HG02759 (cell line): ENCODE measurements around the gene RAP2A.
A peak's percentile ranks its signal among the peaks of the same experiment; 100 is the strongest.

Source experiments
- ATAC-seq: cut with Tn5 transposase; IDR thresholded peaks from one replicate; pipeline ENCODE4 v1.9.1; 2021; ENCODE audit warnings: mild to moderate bottlenecking, moderate library complexity; ENCODE audit not compliant: unreplicated experiment

RAP2A gene

DNA sequence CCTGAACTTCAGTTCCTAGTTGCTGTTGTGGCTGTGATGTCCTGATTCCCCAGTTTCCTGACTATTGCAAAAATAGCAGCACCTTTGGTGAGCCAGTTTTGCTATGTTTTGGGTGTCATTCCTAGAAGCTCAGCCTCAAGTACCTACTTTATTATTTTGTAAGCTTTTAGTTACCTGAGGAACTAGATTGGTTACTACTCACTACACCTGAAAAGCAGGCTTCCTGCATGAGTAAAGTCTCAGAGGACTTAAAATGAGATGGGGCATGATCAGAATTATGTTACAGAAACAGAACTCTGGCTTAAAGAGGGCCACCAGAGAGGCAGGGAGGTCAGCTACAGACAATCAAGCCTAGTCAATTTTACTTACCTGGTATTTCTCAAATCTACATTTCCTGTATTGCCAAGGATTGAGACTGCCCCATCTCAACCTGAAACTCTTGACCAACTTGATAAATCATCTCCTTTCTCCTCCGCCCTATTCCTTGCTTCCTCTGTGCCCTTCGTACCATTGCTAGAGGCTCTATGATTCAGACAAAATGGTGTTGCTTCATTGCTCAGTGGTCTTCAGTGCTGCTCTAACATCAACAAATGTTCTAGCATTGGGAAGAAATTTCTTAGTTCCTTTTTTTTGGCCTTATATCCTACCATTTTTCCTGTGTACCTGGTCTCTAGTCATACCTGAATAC is 58.9 kb downstream of the RAP2A start:
- no peak for ATAC-seq

DNA sequence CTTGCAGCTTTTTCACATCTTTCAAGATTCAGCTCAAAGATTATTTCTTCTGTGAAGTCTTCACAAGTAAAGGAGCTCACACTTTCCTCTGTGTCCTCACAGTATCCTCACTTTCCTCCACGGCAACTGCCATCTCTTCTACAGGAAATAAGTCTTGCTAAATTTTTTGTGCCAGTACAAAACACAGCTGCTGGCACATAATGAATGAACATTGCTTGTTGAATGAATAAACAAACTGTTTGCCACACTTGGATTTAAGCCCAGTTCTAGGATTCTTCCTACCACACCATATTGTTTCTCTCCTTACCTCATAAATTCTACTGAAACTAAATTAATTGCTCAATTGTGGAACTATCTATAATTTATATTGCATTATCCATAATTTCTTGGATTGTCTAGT is 59.5 kb downstream of the RAP2A start:
- no peak for ATAC-seq

DNA sequence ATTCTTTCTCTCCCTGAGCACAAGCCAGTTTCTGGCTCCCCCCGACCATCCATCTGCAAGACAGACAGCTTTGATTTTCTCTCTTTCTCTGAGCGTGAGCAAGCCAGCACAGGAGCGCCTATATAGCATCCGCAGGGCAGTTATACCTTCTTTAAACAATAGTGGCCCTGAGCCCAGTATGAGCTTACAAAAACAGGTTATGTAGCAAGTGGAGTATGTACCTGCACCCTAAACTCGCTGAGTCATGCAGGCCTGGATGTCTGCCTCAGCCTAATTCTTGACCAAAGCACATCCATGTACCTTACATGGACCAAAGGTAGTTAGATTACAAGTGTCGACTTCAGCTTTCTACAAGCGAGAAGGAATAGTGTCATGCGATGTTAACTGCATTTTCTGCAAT is 61.7 kb downstream of the RAP2A start:
- ATAC-seq = no peak

DNA sequence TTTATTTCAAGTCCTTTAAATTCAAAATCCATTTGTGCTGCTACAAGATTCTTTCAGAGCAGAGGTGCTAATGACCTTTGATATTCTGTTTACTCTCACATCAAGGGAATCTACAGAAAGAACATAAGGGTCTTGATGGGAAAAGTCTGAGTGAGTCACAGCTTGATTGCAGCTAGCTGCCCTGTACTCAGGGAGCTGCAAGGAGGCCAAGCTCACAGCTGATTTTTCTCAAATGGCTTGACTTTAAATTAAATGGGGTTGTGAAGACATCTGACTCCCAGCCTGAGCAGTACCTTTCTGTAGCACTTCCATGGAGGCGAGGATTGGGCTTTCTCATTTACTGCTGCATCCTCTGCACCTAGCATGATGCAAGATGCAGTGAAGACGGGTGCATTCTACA is 62.5 kb downstream of the RAP2A start:
- no peak for ATAC-seq

DNA sequence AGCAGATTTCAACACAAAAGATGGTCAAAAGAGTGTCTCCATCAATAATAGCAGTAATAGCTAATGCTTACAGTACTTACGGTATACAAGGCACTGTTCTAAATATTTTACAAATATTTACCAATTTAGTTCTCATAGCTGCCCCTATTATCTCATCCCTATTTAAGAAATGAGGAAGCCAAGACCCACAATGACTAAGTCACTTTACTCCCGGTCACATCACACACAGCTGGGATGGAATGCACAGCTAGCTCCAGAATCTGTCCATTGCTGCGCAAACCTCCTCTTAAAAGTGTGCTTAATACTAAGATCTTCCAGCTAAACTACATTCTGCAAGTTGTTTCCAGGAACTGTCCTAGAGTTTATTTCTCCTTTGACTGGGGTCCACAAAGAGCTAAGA is 63.4 kb downstream of the RAP2A start:
- no peak for ATAC-seq

DNA sequence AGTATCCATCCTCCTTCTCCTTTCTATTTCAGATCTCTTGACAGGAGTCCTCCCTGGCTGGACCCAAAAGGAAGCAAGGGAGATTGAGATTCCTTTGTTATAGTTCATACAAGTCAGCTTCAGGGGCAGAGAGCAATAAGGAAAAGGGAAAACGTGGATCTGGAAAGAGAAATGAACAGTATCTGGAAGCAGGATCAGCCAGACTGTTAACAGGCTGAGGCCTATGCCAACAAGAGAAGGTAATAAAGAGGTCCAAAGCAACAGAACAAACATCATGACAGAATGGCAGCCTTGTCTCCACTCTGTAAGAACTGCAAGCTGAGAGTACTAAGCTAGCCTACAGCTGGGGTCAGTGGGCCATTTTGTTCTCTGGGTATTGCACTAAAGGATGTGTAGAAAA is 64.5 kb downstream of the RAP2A start:
- no peak for ATAC-seq

DNA sequence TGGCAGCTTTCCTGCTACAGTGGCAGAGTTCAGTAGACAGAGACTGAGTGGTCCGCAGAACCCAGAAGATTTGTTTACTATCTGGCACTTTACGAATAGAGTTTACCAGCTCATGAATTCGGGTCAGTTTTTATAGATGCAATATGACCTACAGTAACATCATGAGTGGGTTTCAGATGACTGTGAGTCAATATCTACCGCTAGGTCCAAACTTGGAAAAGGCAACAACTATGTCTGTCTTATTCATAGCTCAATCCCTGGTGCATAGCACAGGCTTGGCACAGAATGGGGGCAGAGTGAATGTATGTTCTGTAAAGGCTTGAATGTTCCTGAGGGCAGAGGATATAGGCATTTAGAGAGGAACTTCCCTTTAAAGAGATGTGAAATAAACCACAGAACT is 65.2 kb downstream of the RAP2A start:
- no peak for ATAC-seq

DNA sequence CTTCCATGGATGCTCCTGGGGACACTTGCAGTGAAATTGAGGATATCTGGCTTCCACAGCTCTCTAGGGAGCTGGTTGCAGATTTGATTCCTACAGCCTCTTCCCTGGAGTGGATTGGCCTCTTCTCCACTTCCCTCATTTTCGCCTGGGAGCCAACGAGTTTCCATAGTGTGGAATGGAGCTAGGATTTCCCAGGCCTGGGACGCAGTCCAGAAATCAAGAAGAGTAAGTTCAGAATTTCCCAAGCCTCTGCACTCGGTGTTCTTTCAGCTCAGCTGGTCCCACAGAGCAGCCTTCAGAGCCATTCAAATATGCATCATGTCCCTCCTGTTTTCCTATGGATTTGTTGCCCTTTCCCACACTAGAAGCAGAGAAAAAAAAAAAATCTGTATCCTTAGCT is 68.2 kb downstream of the RAP2A start:
- no peak for ATAC-seq

DNA sequence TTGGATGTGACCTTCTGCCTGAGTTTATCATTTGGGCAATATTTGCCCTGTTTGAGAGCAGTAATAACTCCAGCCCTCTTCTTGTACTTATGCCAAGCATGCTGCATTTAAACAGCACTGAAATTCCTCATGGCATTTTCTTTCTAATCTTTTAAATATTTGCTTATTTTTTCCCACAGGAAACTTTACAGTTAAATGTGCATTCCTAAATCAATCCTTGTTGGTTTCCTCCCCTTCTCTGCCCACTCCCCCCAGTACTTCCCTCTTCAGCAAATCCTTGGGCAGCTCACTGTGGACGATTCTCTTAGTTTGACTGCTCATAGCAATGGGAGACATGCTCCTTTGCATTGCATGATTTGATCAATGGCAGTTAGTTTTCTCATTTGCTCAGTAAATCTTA is 68.7 kb downstream of the RAP2A start:
- no peak for ATAC-seq

DNA sequence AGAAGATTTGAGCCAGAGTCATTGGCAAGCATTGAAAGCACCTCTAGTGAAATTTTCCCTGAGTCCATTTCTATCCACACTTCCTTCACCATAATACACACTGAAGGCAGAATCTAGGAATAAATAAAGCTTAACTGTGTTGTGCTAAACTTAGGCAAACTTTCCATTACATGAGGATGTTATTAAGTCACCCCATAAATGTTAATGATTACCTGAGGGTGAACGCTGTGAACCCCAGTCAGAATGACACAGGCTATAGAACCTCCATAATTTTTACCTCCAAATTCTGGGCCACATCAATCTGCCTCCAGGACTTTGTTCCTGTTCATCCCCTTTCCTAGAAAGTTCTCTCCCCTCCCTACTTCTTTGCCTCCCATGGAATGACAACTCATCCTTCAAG is 71.0 kb downstream of the RAP2A start:
- peak; percentile 61 for ATAC-seq

DNA sequence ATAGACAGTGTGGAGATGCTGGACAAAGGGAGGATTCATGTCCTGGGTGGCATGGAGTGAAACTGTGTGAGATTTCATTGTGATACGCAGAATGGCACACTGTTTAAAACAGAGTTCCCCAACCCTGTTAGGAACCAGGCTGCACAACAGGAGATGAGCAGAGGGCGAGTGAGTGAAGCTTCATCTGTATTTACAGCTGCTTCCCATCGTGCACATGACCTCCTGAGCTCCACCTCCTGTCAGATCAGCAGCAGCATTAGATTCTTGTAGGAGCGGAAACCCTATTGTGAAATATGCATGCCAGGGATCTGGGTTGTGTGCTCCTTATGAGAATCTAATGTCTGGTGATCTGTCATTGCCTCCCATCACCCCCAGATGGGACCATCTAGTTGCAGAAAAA is 72.5 kb downstream of the RAP2A start:
- ATAC-seq = no peak

DNA sequence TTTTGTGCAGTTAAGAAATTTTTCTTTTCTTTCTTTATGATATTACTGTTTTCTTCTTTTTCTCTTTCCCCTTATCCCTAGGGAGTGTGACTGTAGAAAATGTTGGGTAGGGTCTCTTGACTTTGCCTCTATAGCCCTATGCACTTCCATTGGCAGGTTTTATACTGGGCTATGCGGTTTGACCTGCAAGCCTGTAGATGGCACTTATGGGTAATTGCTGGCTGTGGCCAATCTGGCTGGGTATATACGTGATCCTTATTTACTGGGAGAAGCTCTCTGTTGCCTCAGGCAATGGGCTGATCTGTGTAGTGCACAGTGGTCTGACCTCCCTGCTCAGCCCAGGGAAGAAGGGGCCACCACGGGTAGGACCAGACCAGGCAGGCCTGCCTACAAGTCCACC is 78.8 kb downstream of the RAP2A start:
- no peak for ATAC-seq

DNA sequence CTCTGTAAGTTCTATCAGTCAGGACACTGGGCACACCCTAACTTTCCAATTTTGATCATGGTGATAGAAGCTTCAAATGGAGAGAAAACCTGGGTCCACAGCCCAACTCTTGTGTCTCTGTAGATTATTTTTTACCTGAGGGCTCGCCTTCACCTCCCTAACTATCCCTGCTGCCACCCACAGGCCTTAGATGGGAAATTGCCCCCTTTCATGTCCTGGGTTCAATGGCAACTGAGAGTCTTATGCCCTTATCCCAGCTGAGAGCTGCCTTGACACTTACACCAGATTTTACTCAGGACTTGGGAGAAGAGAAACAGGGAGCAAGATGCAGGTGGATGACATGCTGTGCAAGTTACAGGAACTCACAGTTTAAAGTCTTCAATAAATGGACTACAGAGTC is 81.7 kb downstream of the RAP2A start:
- ATAC-seq = no peak

DNA sequence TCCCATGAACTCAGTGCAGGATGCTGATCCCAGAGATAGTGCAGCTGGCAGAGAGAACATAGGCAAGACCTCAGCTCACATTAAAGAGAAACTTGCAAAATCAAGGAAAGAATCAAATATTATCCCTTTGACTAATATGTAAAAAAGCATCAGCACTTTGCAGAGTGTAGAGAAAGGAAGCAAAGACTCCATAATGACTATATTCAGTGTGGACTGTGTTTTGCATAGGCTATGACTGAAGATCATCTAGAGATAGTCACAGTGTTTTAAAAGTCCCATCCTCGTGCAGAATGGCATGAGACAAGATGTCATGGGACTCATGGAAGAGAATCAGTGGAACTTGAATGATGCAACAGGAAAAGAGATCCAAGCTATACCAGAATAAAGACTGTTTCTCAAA is 84.0 kb downstream of the RAP2A start:
- no peak for ATAC-seq
